K562 (cell line): Measurements from ENCODE around the gene CACNG5. TPM values are rescaled to one million over a fixed set of nuclear protein-coding genes. Genes with fewer than 3 reads are reported as not detected.

ENCODE experiments used
- ATAC-seq: fragments of 200-7000 bp; cut with Tn5 transposase; 3 replicates; pipeline ENCODE4 v1.9.1; 2020; ENCODE audit warnings: moderate library complexity
- BruUV-seq: library from RNA; stranded (reverse); fragments of 400-500 nt; replicated peaks from 2 replicates; lab custom pipeline; 2021; lab: Mats Ljungman, UMichigan
- CTCF ChIA-PET: fragments of 300-600 bp; formaldehyde crosslinking; extraction: SDS; loops from one replicate; lab custom pipeline; 2021; ENCODE audit warnings: low intra/inter-chr PET ratio; lab: Yijun Ruan, JAX
- POLR2A ChIA-PET: fragments of 300-600, 350-650 bp; sonication (Branson Sonifier 250); formaldehyde crosslinking; extraction: SDS; loops from one replicate; lab custom pipeline; 2021; ENCODE audit warnings: antibody characterized with exemption, inconsistent platforms; lab: Yijun Ruan, JAX
- DNase-seq, 4 experiments: peaks; one replicate each; pipeline versions ENCODE4 v3.0.0 to v3.0.0-alpha.2; 2011 to 2018; ENCODE audit warnings: low spot score in 3 of 4, mixed read lengths in 3 of 4; ENCODE audit errors: extremely low read depth in 1 of 4
- FAIRE-seq: peaks from 2 replicates; lab custom pipeline; 2011; peaks lifted over from hg19 to GRCh38; lab: Jason Lieb, UNC
- H2AFZ ChIP-seq: 2 replicates; pipeline ENCODE4 v1.6.0; 2011; ENCODE audit warnings: low read depth, low read length, control low read depth, inconsistent platforms
- H3K27ac ChIP-seq: fragments of 200-600 bp; 3 replicates; pipeline ENCODE4 v1.8.0; 2011; ENCODE audit warnings: low read depth, mild to moderate bottlenecking, control low read depth, inconsistent platforms, low read length, moderate library complexity, mixed read lengths; ENCODE audit errors: extremely low read depth
- H3K27me3 ChIP-seq, 2 experiments: fragments of 300-600 bp in 1 of 2; 2 replicates in 1 of 2; 3 replicates in 1 of 2; pipeline versions ENCODE4 v1.6.0 to v1.8.0; 2011; ENCODE audit warnings: inconsistent platforms in 2 of 2, low read length in 2 of 2, mild to moderate bottlenecking in 1 of 2, mixed read lengths in 1 of 2, moderate library complexity in 1 of 2; ENCODE audit not compliant: control insufficient read depth in 2 of 2, insufficient read depth in 2 of 2
- H3K36me3 ChIP-seq: fragments of 300-600 bp; 3 replicates; pipeline ENCODE4 v1.8.0; 2011; ENCODE audit warnings: mild to moderate bottlenecking, low read length, inconsistent platforms; ENCODE audit not compliant: control insufficient read depth, insufficient read depth
- H3K4me1 ChIP-seq, 2 experiments: fragments of 200-600 bp in 1 of 2; replicated peaks in 1 of 2; 2 replicates in 1 of 2; 3 replicates in 1 of 2; pipeline versions ENCODE4 v1.5.1 to v1.8.0; 2011; ENCODE audit warnings: inconsistent platforms in 2 of 2, low read length in 2 of 2, mild to moderate bottlenecking in 1 of 2, mixed read lengths in 1 of 2, moderate library complexity in 1 of 2; ENCODE audit not compliant: control insufficient read depth in 2 of 2, insufficient read depth in 2 of 2
- H3K4me2 ChIP-seq: 2 replicates; pipeline ENCODE4 v1.6.1; 2011; ENCODE audit warnings: low read length, control low read depth, inconsistent platforms, mixed read lengths; ENCODE audit not compliant: insufficient read depth
- H3K4me3 ChIP-seq: fragments of 200-600 bp; sonication (generic), shearing (Covaris generic); 2 replicates; pipeline ENCODE4 v1.5.1; 2016; ENCODE audit warnings: control low read depth, inconsistent platforms
- H3K79me2 ChIP-seq: fragments of 200-600 bp; 3 replicates; pipeline ENCODE4 v1.8.0; 2011; ENCODE audit warnings: low read length, inconsistent platforms; ENCODE audit not compliant: control insufficient read depth, insufficient read depth
- H3K9ac ChIP-seq, 2 experiments: 2 replicates each; pipeline versions ENCODE4 v1.6.0 to v1.6.1; 2011; ENCODE audit warnings: low read depth in 2 of 2, low read length in 2 of 2, control low read depth in 1 of 2, inconsistent platforms in 1 of 2, mild to moderate bottlenecking in 1 of 2, mixed read lengths in 1 of 2; ENCODE audit not compliant: insufficient read depth in 1 of 2
- H3K9me1 ChIP-seq: one replicate; pipeline ENCODE4 v1.6.0; 2011; ENCODE audit warnings: inconsistent platforms, mild to moderate bottlenecking, low read length, moderate library complexity; ENCODE audit not compliant: control insufficient read depth, insufficient read depth
- H3K9me3 ChIP-seq: replicated peaks from 2 replicates; pipeline ENCODE4 v1.5.1; 2011; ENCODE audit warnings: low read depth, low read length, inconsistent platforms; ENCODE audit not compliant: control insufficient read depth, insufficient read depth
- H4K20me1 ChIP-seq: replicated peaks from 2 replicates; pipeline ENCODE4 v1.6.1; 2011; ENCODE audit warnings: low read length, inconsistent platforms, mixed read lengths; ENCODE audit not compliant: control insufficient read depth, insufficient read depth
- BRF1 ChIP-seq: IDR thresholded peaks from 3 replicates; pipeline ENCODE4 v1.6.1; 2011; ENCODE audit warnings: borderline replicate concordance, mild to moderate bottlenecking; ENCODE audit not compliant: insufficient read length; ENCODE audit errors: extremely low read depth
- BRF2 ChIP-seq: IDR thresholded peaks from 3 replicates; pipeline ENCODE4 v1.6.1; 2011; ENCODE audit warnings: borderline replicate concordance, mild to moderate bottlenecking; ENCODE audit not compliant: insufficient read length, insufficient read depth
- C11orf30 ChIP-seq: fragments of 450-650 bp; IDR thresholded peaks from 2 replicates; pipeline ENCODE4 v1.6.1; 2016; ENCODE audit warnings: low read depth, mild to moderate bottlenecking
- HCFC1 ChIP-seq: IDR thresholded peaks from 2 replicates; pipeline ENCODE4 v1.6.1; 2012; ENCODE audit warnings: low read depth, low read length, improper control_type of control experiment
- MAFF ChIP-seq: IDR thresholded peaks from 2 replicates; pipeline ENCODE4 v1.6.1; 2012; ENCODE audit warnings: low read length, improper control_type of control experiment
- MAFG ChIP-seq: fragments of 450-650 bp; conservative IDR thresholded peaks from 2 replicates; pipeline ENCODE4 v1.6.1; 2016; ENCODE audit warnings: missing genetic modification characterization, missing compliant biosample characterization
- MAZ ChIP-seq, 2 experiments: fragments of 450-650 bp in 1 of 2; sonication (generic) in 1 of 2; formaldehyde crosslinking; IDR thresholded peaks in 1 of 2; conservative IDR thresholded peaks in 1 of 2; 2 replicates each; pipeline versions ENCODE4 v1.4.0 to v1.5.0; 2020; ENCODE audit warnings: mild to moderate bottlenecking in 1 of 2, missing genetic modification reagents in 1 of 2
- NFATC3 ChIP-seq: fragments of 450-650 bp; IDR thresholded peaks from 2 replicates; pipeline ENCODE4 v1.6.1; 2017; ENCODE audit warnings: mild to moderate bottlenecking
- PHF8 ChIP-seq: fragments of 200-600 bp; sonication (generic); IDR thresholded peaks from 2 replicates; pipeline ENCODE4 v1.6.1; 2012; ENCODE audit warnings: mixed run types, mild to moderate bottlenecking, inconsistent platforms, low read length, moderate library complexity, borderline replicate concordance
- RBBP5 ChIP-seq: fragments of 200-600 bp; sonication (generic); IDR thresholded peaks from 2 replicates; pipeline ENCODE4 v1.6.1; 2012; ENCODE audit warnings: borderline replicate concordance, mild to moderate bottlenecking, low read length, control low read depth, inconsistent platforms; ENCODE audit not compliant: insufficient read depth, poor library complexity, severe bottlenecking
- RBM15 ChIP-seq: fragments of 200-400 bp; formaldehyde crosslinking; IDR thresholded peaks from 2 replicates; pipeline ENCODE4 v1.6.1; 2018; ENCODE audit warnings: mild to moderate bottlenecking, low read length, moderate library complexity; ENCODE audit not compliant: insufficient read depth
- RBM25 ChIP-seq: fragments of 200-400 bp; formaldehyde crosslinking; IDR thresholded peaks from 2 replicates; pipeline ENCODE4 v1.6.1; 2018; ENCODE audit warnings: low read length, low read depth, moderate library complexity; ENCODE audit not compliant: severe bottlenecking
- SMAD3 ChIP-seq: fragments of 450-650 bp; formaldehyde crosslinking; conservative IDR thresholded peaks from 2 replicates; pipeline ENCODE4 v1.4.0; 2020; ENCODE audit warnings: mild to moderate bottlenecking
- SMARCB1 ChIP-seq: IDR thresholded peaks from 2 replicates; pipeline ENCODE4 v1.6.1; 2011; ENCODE audit warnings: improper control_type of control experiment, low read depth; ENCODE audit not compliant: insufficient read length
- TFE3 ChIP-seq: fragments of 450-650 bp; formaldehyde crosslinking; IDR thresholded peaks from 2 replicates; pipeline ENCODE4 v1.4.0; 2020; ENCODE audit warnings: mild to moderate bottlenecking, mixed read lengths
- THRAP3 ChIP-seq: fragments of 450-650 bp; IDR thresholded peaks from 2 replicates; pipeline ENCODE4 v1.6.1; 2016; ENCODE audit warnings: mild to moderate bottlenecking, inconsistent platforms, borderline replicate concordance
- TOE1 ChIP-seq, 2 experiments: fragments of 450-650 bp in 1 of 2; sonication (generic) in 1 of 2; formaldehyde crosslinking in 1 of 2; IDR thresholded peaks; 2 replicates each; pipeline versions ENCODE4 v1.7.1 to v1.8.0; 2016 to 2022; ENCODE audit warnings: borderline replicate concordance in 2 of 2, mild to moderate bottlenecking in 2 of 2, antibody characterized with exemption in 1 of 2, inconsistent platforms in 1 of 2, low read depth in 1 of 2, missing genetic modification reagents in 1 of 2, moderate library complexity in 1 of 2
- ZC3H4 ChIP-seq: sonication (generic); formaldehyde crosslinking; IDR thresholded peaks from 2 replicates; pipeline ENCODE4 v1.9.0; 2021; ENCODE audit warnings: missing genetic modification reagents, borderline replicate concordance
- ZSCAN29 ChIP-seq: fragments of 450-650 bp; IDR thresholded peaks from 2 replicates; pipeline ENCODE4 v1.6.1; 2017
- WGBS: fragments of 100-300 bp; shearing (Covaris generic); methylation state at CpG from one replicate; pipeline ENCODE4 v1.1.6; 2016; ENCODE audit warnings: low coverage, mixed read lengths; ENCODE audit not compliant: insufficient coverage; ENCODE audit errors: missing lambda C conversion rate; 5-methylcytosine and 5-hydroxymethylcytosine counted together
- in situ Hi-C: fragments of 300-500 bp; cut with MboI; formaldehyde crosslinking; loops from 4 replicates; pipeline ENCODE4 v1.15.0; 2018; ENCODE audit warnings: inconsistent platforms, mixed read lengths
- intact Hi-C: fragments of 100-400 bp; cut with micrococcal nuclease; formaldehyde crosslinking; loops from 2 replicates; pipeline ENCODE4 v1.14.2; 2022
- polyA plus RNA-seq, 8 experiments: library from polyadenylated mRNA; depleted of rRNA in 4 of 8; stranded (reverse) in 5 of 8; unstranded in 3 of 8; fragments of >200 nt; fragmentation: Nextera tagmentation in 2 of 8; fragmentation: Illumina TruSeq in 1 of 8; extraction: Ambion mirVana in 2 of 8; extraction: Trizol in 1 of 8; gene quantifications; 2 replicates each; pipeline versions ENCODE4 v1.2.1 to v1.2.3, GENCODE V29; 2011 to 2014; ENCODE audit warnings: inconsistent platforms in 1 of 8, missing spikeins in 1 of 8
- total RNA-seq, 7 experiments: library from RNA; depleted of rRNA in 6 of 7; stranded (reverse); fragments of >200 nt in 6 of 7; fragmentation: Illumina TruSeq in 2 of 7; extraction: Trizol in 2 of 7; gene quantifications; 2 replicates each; pipeline versions ENCODE4 v1.2.1 to v1.2.3, GENCODE V29; 2011 to 2021; ENCODE audit warnings: low replicate concordance in 1 of 7

Gene CACNG5
- total and polyA plus RNA-seq, 9 of the 15 experiments (the other 6 are each of a cell fraction or from before 2014, with no cell fraction given), result not detected

GRCh38 chr17:66923886-66924285 is 89.0 kb downstream of the CACNG5 start (continued):
- TF ChIP-seq BRF1 (no peak), SMARCB1 (no peak), NFATC3 (no peak), RBBP5 (no peak), SMAD3 (CRISPR knock-in tag) (no peak)

GRCh38 chr17:66925811-66926500 is 91.0 kb downstream of the CACNG5 start:
- Histone ChIP-seq H2AFZ (no peak overlapping the region), H4K20me1 (no peaks in the 10 kb centered on the region), H3K9me1 (no peaks in the 10 kb centered on the region), H3K9ac (no peak overlapping the region), H3K4me3 (no peak overlapping the region), H3K27ac (no peak overlapping the region), H3K27me3 (peaks cover 0 to 2% of the 10 kb centered on the region in 2 experiments; a peak in 2 of 5 replicates), H3K4me2 (no peak overlapping the region), H3K36me3 (no peaks in the 10 kb centered on the region), H3K9me3 (no peaks in the 10 kb centered on the region), H3K4me1 (no peaks in the 10 kb centered on the region), H3K79me2 (no peaks in the 10 kb centered on the region)
- WGBS, result 0% methylated on average over 8 of the region's 8 CpGs
- DNase-seq (no peak), ATAC-seq (no peak), FAIRE-seq (no peak)
- ChIA-PET CTCF (no interaction called here), POLR2A (no interaction called here)
- intact Hi-C loops, result no loop called here
- BruUV-seq, result no TSS peak
- in situ Hi-C loops, result no loop called here
- TF ChIP-seq PHF8 (no peak), ZSCAN29 (no peak), THRAP3 (no peak), HCFC1 (no peak), TFE3 (CRISPR knock-in tag) (no peak), TOE1 (IDR thresholded peaks at IDR 0.05; ENCODE audit: borderline replicate concordance) (no peak), TOE1 (CRISPR knock-in tag; IDR thresholded peaks at IDR 0.05; ENCODE audit: borderline replicate concordance, low read depth) (no peak), C11orf30 (0 out of 2 replicates have a peak, but pooled peaks have one; percentile 17), MAZ (CRISPR knock-in tag; conservative IDR thresholded peaks at IDR 0.05 in 1 of 2, IDR thresholded peaks at IDR 0.05 in 1 of 2) (no peak), RBM15 (no peak), RBM25 (no peak), MAFG (tag) (0 out of 2 replicates have a peak, but pooled peaks have one; percentile 29), MAFF (0 out of 2 replicates have a peak, but pooled peaks have one; percentile 20), BRF2 (no peak), ZC3H4 (CRISPR knock-in tag) (no peak)
